Activated CD4-positive, alpha-beta T cell treated with anti-CD3 and anti-CD28 coated beads, Interleukin-2, amount 50 U/mL, for 1 hour (primary cell): ENCODE data around the gene PLCB4.
"Not testable (repeated sequence)": the region's sequence is repeated elsewhere in the genome, so short reads cannot be mapped to it uniquely, and the experiment has no call there.

Source experiments
- DNase-seq: peaks from one replicate; pipeline ENCODE4 v3.0.0-alpha.2; 2020

PLCB4 gene

GRCh38 chr20:9068841-9069663 is at the start of gene PLCB4:
TSS of gene PLCB4 (plus strand) at chr20:9069087. CDS start at chr20:9307815, 238,728 bp downstream.
- DNase-seq, result no peak

- no peak for DNase-seq
These were observed 49.1 kb upstream of the PLCB4 start for GRCh38 chr20:9019833-9020232.

- no peak for DNase-seq
These were observed 47.7 kb upstream of the PLCB4 start for GRCh38 chr20:9021216-9021615.

- DNase-seq, result no peak
These were observed 47.2 kb upstream of the PLCB4 start for GRCh38 chr20:9021699-9022098.

GRCh38 chr20:9022376-9022775 is 46.5 kb upstream of the PLCB4 start:
- DNase-seq, result no peak

- no peak for DNase-seq
These were observed 44.3 kb upstream of the PLCB4 start for GRCh38 chr20:9024606-9025005.

- no peak for DNase-seq
These were observed 43.9 kb upstream of the PLCB4 start for GRCh38 chr20:9025011-9025410.

GRCh38 chr20:9025643-9026042 is 43.2 kb upstream of the PLCB4 start:
- no peak for DNase-seq

GRCh38 chr20:9027626-9028025 is 41.3 kb upstream of the PLCB4 start:
- DNase-seq, result no peak

GRCh38 chr20:9028419-9028818 is 40.5 kb upstream of the PLCB4 start:
- DNase-seq, result no peak

- DNase-seq, result no peak
These were observed 36.9 kb upstream of the PLCB4 start for GRCh38 chr20:9031991-9032390.

- no peak for DNase-seq
These were observed 36.1 kb upstream of the PLCB4 start for GRCh38 chr20:9032758-9033157.

GRCh38 chr20:9035126-9035525 is 33.8 kb upstream of the PLCB4 start:
- no peak for DNase-seq

GRCh38 chr20:9036593-9036992 is 32.3 kb upstream of the PLCB4 start:
- DNase-seq, result no peak

- no peak for DNase-seq
These were observed 29.9 kb upstream of the PLCB4 start for GRCh38 chr20:9038791-9039535.

GRCh38 chr20:9040863-9041524 is 27.9 kb upstream of the PLCB4 start:
- DNase-seq, result no peak

GRCh38 chr20:9043364-9043763 is 25.5 kb upstream of the PLCB4 start:
- DNase-seq, result no peak

GRCh38 chr20:9047928-9048327 is 21.0 kb upstream of the PLCB4 start:
- DNase-seq, result not testable (repeated sequence)

GRCh38 chr20:9051508-9051907 is 17.4 kb upstream of the PLCB4 start:
- DNase-seq, result no peak

GRCh38 chr20:9052136-9052535 is 16.8 kb upstream of the PLCB4 start:
- DNase-seq, result no peak

- DNase-seq, result no peak
These were observed 15.8 kb upstream of the PLCB4 start for GRCh38 chr20:9053108-9053507.

GRCh38 chr20:9054176-9054575 is 14.7 kb upstream of the PLCB4 start:
- no peak for DNase-seq

- DNase-seq, result no peak
These were observed 9.0 kb upstream of the PLCB4 start for GRCh38 chr20:9059931-9060330.

GRCh38 chr20:9061434-9061833 is 7.5 kb upstream of the PLCB4 start:
- no peak for DNase-seq
